RWPE2 (cell line): ENCODE data around the gene MACROD2.

Source experiments
- ATAC-seq: fragments of 200-7000 bp; cut with Tn5 transposase; 3 replicates; pipeline ENCODE4 v1.9.1; 2021; ENCODE audit warnings: low read depth
- DNase-seq: peaks from one replicate; pipeline ENCODE4 v3.0.0-alpha.2; 2020; ENCODE audit warnings: low spot score
- H3K27ac ChIP-seq: fragments of 450-650 bp; 2 replicates; pipeline ENCODE4 v1.5.1; 2017; ENCODE audit warnings: mild to moderate bottlenecking; ENCODE audit not compliant: poor library complexity, severe bottlenecking
- H3K27me3 ChIP-seq: fragments of 250-450 bp; sonication (Bioruptor Pico); 2 replicates; pipeline ENCODE4 v1.5.1; 2021; ENCODE audit warnings: mild to moderate bottlenecking, moderate library complexity; ENCODE audit not compliant: insufficient read depth, poor library complexity, severe bottlenecking
- H3K36me3 ChIP-seq: fragments of 250-450 bp; sonication (Bioruptor Pico); 2 replicates; pipeline ENCODE4 v1.5.1; 2020; ENCODE audit warnings: low read depth, mild to moderate bottlenecking, moderate library complexity
- H3K4me1 ChIP-seq: fragments of 250-450 bp; sonication (Bioruptor Pico); 2 replicates; pipeline ENCODE4 v1.5.1; 2021; ENCODE audit warnings: mild to moderate bottlenecking, moderate library complexity; ENCODE audit not compliant: insufficient read depth, poor library complexity, severe bottlenecking
- H3K4me3 ChIP-seq: fragments of 250-450 bp; sonication (Bioruptor Pico); 2 replicates; pipeline ENCODE4 v1.5.1; 2021; ENCODE audit warnings: mild to moderate bottlenecking, moderate library complexity; ENCODE audit not compliant: severe bottlenecking
- H3K9me3 ChIP-seq: fragments of 250-450 bp; sonication (Bioruptor Pico); 2 replicates; pipeline ENCODE4 v1.5.1; 2021; ENCODE audit warnings: mild to moderate bottlenecking, moderate library complexity; ENCODE audit not compliant: severe bottlenecking
- TF ChIP-seq, protein P1 (sequence below): fragments of 450-650 bp; IDR thresholded peaks from one replicate; pipeline ENCODE4 v1.5.1; 2017; ENCODE audit warnings: mild to moderate bottlenecking, moderate library complexity; ENCODE audit not compliant: poor library complexity, severe bottlenecking

MACROD2 gene

DNA sequence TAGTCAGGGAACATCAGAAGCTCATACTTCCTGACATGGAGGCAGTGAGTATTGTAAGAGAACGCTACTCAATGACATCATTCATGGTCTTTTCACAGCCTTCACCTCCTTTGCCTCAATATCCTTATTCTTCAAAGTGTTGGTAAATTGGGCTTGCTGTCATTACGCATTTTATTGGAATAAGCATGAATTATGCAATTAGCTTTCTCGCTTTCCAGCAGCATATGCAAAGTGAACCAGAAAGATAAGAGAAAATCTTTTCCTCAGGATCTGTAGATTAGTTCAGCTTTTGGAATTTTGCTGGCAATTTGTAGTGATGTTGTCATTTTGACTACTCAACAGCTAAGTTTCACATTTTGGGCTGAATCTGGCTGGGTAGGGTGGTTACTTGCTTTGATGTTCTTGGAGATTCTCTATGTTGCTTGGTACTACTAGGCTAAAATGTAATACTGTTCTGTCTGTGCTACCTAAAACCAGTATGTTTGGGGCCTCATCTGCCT lies 1565.8 kb downstream of the MACROD2 start:
- Histone ChIP-seq H3K27me3 (no peaks in the 10 kb centered on the region), H3K4me1 (no peaks in the 10 kb centered on the region), H3K4me3 (no peak overlapping the region), H3K36me3 (no peaks in the 10 kb centered on the region), H3K9me3 (no peaks in the 10 kb centered on the region), H3K27ac (no peak overlapping the region)
- TF ChIP-seq, protein P1, sequence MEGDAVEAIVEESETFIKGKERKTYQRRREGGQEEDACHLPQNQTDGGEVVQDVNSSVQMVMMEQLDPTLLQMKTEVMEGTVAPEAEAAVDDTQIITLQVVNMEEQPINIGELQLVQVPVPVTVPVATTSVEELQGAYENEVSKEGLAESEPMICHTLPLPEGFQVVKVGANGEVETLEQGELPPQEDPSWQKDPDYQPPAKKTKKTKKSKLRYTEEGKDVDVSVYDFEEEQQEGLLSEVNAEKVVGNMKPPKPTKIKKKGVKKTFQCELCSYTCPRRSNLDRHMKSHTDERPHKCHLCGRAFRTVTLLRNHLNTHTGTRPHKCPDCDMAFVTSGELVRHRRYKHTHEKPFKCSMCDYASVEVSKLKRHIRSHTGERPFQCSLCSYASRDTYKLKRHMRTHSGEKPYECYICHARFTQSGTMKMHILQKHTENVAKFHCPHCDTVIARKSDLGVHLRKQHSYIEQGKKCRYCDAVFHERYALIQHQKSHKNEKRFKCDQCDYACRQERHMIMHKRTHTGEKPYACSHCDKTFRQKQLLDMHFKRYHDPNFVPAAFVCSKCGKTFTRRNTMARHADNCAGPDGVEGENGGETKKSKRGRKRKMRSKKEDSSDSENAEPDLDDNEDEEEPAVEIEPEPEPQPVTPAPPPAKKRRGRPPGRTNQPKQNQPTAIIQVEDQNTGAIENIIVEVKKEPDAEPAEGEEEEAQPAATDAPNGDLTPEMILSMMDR: no peak
- no peak for ATAC-seq
- DNase-seq: no peak

DNA sequence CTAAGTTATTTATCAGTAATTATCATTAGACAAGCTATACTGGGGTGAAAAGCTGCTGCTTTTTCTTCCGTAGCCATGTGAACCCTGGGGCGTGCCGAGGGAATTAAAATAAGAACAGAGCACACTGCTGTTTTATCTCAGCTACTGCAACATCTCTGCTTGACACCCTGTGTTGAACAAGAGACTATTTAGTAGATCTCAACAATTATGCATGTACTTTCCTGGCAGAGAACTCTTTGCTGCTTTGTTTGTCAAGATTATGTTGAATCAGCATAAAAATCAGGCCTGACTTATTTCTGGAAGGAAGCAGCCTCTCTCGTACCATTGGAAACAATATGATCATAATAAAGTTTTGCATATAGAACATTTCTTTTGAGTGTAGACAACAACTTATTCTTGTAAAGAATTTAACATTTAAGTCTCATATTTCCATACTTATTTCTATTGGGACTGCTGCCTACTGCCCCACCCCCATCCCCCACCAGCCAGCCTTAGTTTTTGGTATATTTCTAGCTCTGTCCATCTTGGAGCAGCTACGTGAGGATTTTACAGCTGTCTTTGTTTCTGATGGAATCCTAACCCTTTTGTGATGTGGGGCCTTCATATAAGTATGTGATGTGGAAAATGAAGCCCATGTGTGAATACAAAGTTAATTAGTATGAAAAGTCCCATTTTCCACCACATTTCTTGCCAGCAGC lies 1566.5 kb downstream of the MACROD2 start:
- DNase-seq (no peak), ATAC-seq (no peak)
- H3K9me3 ChIP-seq: no peaks in the 10 kb centered on the region
- H3K4me1 ChIP-seq: no peaks in the 10 kb centered on the region
- H3K27ac ChIP-seq: no peak overlapping the region
- no peaks in the 10 kb centered on the region for H3K36me3 ChIP-seq
- no peaks in the 10 kb centered on the region for H3K27me3 ChIP-seq
- H3K4me3 ChIP-seq: no peak overlapping the region
- TF ChIP-seq, protein P1: no peak

DNA sequence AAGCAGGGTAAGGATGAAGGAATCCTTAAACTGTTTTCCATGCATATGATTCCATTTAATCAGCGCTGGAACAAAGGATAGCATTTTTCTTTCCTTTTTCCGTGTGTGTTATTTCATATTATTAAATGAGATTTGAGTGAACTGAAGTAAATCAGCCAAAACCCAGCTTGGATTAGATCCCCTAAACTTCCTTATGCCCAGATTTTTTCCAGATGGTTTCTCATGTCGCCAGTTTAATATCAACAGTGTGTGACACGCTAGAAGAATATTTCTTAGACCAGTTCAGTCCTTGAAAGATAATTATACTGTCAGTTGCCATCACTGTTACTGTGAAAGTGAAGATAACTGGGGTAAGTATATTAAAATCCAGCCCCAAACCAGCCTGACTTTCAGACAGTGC lies 1568.5 kb downstream of the MACROD2 start:
- DNase-seq (no peak), ATAC-seq (no peak)
- Histone ChIP-seq H3K27ac (no peak overlapping the region), H3K4me1 (no peaks in the 10 kb centered on the region), H3K27me3 (no peaks in the 10 kb centered on the region), H3K36me3 (no peaks in the 10 kb centered on the region), H3K4me3 (no peak overlapping the region), H3K9me3 (no peaks in the 10 kb centered on the region)
- TF ChIP-seq, protein P1: no peak

DNA sequence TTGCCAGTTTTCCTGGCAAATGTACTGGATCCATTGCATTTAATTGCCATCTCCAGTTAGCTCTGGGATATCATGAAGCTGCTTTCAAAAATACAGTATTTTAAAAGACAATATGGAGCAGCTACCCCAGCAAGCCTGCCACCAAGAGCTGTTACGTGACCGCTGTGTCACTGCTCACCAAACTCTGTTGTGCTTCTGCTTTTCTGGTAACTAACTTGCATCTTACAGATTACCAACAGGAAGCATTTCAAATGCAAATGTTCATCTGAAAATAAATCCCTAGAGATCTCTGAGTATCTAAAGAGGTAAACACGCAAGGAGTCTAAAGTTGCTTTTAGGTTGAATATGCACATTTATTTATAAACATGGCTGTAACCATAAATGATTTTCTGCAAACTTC lies 1569.7 kb downstream of the MACROD2 start:
- DNase-seq: no peak
- H3K9me3 ChIP-seq: no peaks in the 10 kb centered on the region

More for the DNA sequence above, 1569.7 kb downstream of the MACROD2 start:
- Histone ChIP-seq H3K36me3 (no peaks in the 10 kb centered on the region), H3K27ac (no peak overlapping the region), H3K4me1 (no peaks in the 10 kb centered on the region), H3K27me3 (no peaks in the 10 kb centered on the region), H3K4me3 (no peak overlapping the region)
- no peak for ATAC-seq
- TF ChIP-seq, protein P1: no peak
